Body of pancreas (tissue), 4 donors: ENCODE measurements around the gene AATF.

ENCODE experiments used
- CTCF ChIP-seq, 7 experiments: fragments of 450-650 bp in 4 of 7; fragments of 200-600 bp in 3 of 7; sonication (generic) in 3 of 7; IDR thresholded peaks; one replicate each; pipeline ENCODE4 v1.5.1; 2016 to 2019; ENCODE audit warnings: antibody characterized with exemption in 7 of 7
- POLR2A ChIP-seq, 3 donors: fragments of 450-650 bp; IDR thresholded peaks; one replicate each; pipeline ENCODE4 v1.6.1; 2016; ENCODE audit warnings: antibody characterized with exemption in 3 of 3, mild to moderate bottlenecking in 2 of 3

GRCh38 chr17:36921095-36921851, 27.5 kb upstream of the AATF start:
- TF ChIP-seq POLR2A (IDR thresholded peaks at IDR 0.05) (no peak), CTCF (IDR thresholded peaks at IDR 0.05) (no peak)
